Thyroid gland (tissue), 4 donors: Measurements from ENCODE around the gene LAMA4.

Source experiments
- CTCF ChIP-seq, 6 experiments: fragments of 200-600 bp in 3 of 6; fragments of 450-650 bp in 3 of 6; sonication (generic) in 3 of 6; IDR thresholded peaks; one replicate each; pipeline ENCODE4 v1.5.1; 2016 to 2019; ENCODE audit warnings: antibody characterized with exemption in 6 of 6, mild to moderate bottlenecking in 2 of 6, inconsistent platforms in 1 of 6, moderate library complexity in 1 of 6
- POLR2A ChIP-seq, 2 donors: fragments of 450-650 bp; IDR thresholded peaks; one replicate each; pipeline ENCODE4 v1.6.1; 2017; ENCODE audit warnings: antibody characterized with exemption in 2 of 2, mild to moderate bottlenecking in 2 of 2, moderate library complexity in 1 of 2

GRCh38 chr6:112205427-112206109 lies 48.8 kb downstream of the LAMA4 start:
- TF ChIP-seq POLR2A (IDR thresholded peaks at IDR 0.05) = no peak
- no peak for TF ChIP-seq CTCF (IDR thresholded peaks at IDR 0.05)
